CD4-positive, alpha-beta T cell treated with Interferon alpha-2 for 1 hour (primary cell): ENCODE results near the gene DLEC1.
"Not testable (repeated sequence)": the region's sequence is repeated elsewhere in the genome, so short reads cannot be mapped to it uniquely, and the experiment has no call there.

Source experiments
- DNase-seq, 2 donors: peaks; one replicate each; pipeline ENCODE4 v3.0.0-alpha.2; 2020 to 2022

Gene DLEC1

DNA sequence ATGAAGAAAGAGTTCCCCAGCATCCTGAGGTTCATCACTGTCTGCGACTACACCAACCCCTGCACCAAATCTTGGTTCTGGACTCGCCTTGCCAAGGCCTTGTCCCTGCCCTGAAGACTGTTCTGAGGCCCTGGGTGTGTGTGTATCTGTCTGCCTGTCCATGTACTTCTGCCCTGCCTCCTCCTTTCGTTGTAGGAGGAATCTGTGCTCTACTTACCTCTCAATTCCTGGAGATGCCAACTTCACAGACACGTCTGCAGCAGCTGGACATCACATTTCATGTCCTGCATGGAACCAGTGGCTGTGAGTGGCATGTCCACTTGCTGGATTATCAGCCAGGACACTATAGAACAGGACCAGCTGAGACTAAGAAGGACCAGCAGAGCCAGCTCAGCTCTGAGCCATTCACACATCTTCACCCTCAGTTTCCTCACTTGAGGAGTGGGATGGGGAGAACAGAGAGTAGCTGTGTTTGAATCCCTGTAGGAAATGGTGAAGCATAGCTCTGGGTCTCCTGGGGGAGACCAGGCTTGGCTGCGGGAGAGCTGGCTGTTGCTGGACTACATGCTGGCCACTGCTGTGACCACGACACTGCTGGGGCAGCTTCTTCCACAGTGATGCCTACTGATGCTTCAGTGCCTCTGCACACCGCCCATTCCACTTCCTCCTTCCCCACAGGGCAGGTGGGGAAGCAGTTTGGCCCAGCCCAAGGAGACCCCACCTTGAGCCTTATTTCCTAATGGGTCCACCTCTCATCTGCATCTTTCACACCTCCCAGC, 102.4 kb downstream of the DLEC1 start:
- no peak for DNase-seq

DNA sequence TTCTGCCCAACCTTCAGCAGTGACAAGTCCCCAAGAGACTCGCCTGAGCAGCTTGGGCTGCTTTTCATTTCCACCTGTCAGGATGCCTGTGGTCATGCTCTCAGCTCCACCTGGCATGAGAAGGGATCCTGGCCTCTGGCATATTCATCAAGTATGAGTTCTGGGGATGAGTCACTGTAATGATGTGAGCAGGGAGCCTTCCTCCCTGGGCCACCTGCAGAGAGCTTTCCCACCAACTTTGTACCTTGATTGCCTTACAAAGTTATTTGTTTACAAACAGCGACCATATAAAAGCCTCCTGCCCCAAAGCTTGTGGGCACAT, 102.9 kb downstream of the DLEC1 start:
- no peak for DNase-seq

DNA sequence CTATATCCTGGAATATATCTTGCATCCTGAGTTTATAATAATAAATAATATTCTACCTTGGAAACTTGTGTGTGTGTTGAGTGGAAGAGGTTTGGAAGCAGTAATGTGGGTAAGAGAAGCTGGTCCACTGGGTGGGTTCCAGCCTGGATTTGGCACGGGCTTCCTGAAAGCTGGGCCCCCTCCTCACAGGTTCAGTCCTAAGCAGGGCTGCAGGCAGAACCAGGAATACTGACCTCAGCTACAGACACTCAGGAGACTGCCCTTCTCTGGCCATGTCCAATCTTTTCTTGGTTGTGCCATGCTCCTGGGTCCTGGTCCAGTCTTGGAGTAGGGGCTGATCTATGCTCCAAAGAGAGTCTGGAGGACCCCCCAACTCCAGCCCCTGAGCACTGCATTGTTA, 104.0 kb downstream of the DLEC1 start:
- DNase-seq, result no peak

DNA sequence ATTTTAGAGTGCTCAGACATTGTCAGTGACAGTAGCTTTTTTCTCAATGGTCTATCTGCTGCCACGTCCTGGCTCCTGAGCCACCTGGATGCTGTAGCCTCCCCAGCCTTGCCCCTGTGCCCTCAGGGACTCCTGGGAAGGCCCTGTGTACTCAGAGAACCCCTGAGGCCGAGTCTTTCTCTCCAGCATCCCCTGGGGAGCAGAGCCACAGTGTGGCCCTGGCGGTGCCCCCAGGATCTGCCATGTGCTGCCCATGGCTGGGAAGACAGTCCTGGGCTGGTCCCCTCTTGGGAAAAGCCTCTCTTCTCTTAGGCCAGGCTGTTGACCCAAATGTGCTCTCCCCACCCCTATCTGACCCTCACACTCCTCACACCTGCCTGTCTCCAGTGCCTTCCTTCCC, 104.5 kb downstream of the DLEC1 start:
- no peak for DNase-seq

DNA sequence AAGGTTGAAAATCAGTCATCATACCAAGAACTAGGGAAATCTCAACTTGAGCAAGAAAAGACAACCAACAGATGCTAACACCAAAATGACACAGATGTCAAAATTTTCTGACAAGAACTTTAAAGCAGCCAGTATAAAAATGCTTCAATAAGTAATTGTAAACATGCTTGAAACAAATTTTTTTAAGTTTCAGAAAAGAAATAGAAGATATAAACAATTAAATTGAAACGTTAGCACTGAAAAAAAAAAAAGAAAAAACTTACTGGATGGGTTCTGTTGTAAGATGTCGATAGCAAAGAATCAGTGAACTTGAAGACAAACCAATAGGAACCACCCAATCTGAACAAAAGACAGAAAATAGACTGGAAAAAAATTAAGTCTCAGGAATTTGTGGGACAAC, 107.5 kb downstream of the DLEC1 start:
- no peak for DNase-seq

DNA sequence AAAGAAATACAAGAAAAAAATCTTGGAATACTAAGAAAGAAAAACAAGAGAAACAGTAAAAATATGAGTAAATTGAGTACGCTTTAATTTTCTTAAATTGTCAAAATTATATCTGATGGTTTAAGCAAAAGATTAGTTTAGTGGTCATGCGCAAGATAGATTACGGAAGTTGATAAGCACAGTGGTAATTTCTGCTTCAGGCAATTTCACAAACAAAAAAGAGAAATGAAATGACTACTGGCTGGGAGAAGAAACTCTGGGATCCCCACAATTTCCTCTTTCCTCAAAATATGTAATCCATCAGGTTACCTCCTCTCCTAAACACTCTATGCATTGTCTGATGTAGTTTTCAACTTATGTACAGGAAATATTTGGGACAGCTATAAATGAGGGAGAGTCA, 108.4 kb downstream of the DLEC1 start:
- DNase-seq, result no peak

DNA sequence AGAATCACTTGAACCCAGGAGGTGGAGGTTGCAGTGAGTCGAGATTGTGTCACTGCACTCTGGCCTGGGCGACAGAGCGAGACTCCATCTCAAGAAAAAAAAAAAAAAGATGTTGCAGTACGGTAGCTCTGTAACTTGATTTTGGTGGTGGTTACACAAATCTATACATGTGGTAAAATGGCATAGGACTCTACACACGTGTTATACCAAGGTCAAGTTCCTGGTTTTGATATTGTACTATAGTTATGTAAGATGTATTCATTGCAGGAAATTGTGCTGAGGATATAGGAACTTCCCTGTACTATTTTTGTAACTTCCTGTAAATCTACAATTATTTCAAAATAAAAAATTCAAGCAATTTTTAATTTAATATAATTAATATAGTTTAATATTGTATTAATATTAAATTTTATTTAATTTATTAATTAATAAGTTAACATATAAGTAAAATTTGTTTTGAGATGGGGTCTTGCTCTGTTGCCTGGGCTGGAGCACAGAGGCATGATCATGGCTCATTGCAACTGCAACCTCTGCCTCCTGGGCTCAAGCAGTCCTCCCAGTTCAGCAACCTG, 109.4 kb downstream of the DLEC1 start:
- no peak for DNase-seq

DNA sequence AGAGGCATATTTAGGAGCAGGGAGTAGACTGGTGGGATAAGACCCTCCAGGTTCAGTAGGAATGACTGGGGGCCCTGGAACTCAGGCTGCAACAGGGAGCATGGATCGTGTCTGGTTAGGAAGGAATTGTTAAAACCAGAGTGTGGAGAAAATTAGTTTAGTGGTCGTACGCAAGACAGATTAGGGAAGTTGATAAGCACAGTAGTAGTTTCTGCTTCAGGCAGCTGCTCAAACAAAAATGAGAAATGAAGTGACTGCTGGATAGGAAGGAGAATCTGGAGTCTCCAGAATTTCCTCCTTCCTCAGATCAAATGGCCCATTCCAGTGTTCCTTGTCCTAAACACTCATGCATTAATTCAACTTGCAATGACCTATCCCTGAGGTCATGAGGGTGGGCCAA, 110.7 kb downstream of the DLEC1 start:
- no peak for DNase-seq

DNA sequence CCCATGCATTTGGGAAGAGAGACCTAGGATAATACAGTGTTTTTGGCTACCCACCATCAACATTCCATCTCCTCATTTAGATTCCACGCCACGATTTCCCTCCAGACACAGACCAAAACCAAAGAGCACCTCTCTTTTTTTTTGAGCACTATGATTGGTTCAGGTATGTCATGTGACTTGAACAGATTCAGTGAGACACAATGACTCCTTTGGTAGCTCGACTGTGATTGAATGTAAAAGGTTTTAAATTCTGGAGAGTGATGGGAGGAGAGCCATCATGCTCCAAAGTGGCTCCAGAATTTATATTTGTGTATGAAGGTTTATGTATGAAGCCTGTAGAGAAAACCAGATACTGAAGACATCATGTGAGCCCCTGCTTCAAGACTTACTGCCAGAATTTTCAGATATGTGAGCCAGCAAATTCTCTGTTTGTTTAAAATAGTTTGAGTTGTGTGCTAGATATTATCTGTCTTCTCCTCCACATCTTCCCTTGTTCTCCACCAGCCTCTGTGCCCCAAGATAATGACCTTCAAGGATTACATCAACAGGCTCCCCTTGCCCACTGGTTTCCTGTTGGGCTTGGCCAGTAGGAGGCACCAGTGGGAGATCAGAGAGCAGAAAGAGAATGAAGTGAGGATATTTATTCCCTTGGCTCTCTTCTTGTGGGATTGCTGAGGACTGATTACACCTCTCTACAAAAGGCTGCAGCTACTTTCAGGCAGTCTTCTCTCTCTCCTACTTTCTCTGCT, 111.9 kb downstream of the DLEC1 start:
- no peak for DNase-seq

DNA sequence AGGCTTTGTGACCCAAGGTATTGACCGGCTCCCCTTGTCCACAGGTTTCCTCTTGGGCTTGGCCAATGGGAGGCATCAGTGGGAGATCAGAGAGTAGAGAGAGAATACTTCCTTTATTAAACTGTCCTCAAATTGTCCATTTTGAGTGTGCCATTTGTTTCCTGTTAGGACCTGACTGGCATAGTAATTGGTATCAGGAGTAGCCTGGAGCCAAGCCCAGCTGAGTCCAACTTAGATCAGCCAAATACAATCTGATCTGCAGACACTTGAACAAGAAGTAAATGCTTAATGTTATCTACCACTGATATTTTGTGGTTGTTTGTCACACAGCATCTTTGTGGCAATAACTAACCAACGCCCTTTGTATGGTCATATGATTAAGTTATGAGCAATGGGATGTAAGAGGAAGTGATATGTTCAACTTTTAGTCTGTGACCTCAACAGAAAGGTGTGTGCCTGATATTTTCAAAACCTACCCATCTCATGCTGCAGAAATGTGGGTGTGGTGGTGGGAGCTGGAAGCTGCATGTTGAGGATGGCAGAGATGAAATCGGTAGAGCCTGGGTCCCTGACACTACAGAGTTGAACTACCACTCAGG, 112.8 kb downstream of the DLEC1 start:
- peak in 1 of 2 donors; percentile 55 for DNase-seq

DNA sequence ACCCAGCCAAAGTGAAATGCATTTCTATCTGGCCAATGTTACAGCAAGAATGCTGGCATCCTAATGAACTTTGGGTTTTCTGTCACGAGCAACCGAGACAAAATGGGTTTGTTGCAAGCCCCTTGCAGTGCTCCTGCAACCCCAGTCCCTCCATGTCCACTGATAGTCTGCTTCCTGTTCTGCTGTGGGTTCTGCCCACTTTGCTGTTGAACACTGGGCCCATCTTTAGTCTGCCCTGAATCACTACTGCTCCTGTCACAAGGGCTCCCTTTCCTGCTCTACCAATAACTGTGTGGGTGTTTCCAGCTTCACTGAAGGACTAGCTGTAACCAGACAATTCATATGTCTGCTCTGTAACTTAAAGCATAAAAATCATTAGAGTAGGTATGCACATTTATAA, 113.6 kb downstream of the DLEC1 start:
- no peak for DNase-seq

DNA sequence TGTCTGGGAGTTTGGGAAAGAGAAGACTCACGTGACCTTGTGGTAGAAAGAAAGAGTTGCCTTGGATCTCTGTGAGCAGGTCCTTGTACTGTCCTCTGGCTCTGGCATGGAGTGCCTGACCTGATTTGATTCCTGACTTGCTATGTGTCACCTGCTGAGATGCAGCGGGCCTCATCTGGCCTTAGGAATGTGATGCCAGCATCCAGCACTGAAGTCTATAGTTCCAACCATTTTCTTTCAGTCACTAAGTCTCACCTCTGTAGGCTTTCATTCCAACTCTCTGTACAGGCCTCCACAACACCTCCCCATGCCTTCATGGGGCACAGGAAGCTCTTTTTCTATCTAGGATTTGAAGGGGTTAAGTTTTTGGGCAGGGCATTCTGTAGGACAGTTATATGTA, 114.2 kb downstream of the DLEC1 start:
- no peak for DNase-seq

DNA sequence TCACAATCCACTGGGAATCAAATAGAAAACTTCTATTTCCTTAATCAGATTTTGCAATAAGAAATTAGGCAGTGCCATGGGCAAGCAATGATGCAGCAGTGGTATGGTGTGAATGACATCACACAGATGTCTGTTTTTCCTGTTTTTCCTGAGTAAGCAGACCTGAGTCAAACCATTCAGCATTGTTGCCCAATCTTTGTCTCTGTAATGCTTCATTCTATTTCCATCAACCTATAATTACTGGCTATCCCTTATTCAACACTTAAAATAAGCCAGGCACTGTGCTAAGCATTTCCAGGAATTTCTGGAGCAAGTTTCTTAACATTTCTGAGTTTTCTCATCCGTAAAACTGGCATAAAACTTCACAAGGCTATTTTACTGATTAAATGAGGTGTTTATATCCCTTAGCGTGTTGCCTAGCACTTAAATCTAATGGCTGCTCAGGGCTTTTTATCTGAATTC, 115.1 kb downstream of the DLEC1 start:
- peak in 1 of 2 donors; percentile 45 for DNase-seq

DNA sequence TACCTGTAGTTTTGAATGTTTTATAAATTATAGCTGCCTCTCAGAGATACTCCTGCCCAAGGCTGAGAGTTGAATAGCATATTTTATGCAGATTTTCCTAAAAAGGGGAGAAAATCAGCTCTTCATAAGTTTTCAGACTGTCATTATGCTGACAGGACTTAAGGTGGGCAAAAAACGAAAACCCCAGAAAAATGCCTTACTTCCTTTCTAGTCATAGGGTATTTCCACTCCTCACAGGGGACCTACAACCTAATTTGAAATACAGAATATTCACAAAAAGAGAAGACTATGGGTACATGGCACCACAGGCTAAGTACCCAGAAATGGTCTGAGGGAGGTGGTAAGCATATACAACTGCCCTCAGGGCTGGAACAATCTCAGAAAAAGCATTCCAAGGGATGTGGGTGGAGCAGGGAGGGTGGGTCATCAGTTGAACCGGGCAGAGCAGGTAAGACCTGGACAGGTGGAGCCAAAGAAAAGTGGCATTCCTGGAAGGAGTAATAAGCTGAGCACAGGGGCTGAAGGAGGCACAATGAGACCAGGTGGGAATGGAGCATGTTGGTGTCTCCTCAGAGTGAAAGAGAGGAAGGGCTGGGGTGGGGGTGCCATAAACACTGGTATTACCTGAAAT, 115.7 kb downstream of the DLEC1 start:
- DNase-seq, result no peak

DNA sequence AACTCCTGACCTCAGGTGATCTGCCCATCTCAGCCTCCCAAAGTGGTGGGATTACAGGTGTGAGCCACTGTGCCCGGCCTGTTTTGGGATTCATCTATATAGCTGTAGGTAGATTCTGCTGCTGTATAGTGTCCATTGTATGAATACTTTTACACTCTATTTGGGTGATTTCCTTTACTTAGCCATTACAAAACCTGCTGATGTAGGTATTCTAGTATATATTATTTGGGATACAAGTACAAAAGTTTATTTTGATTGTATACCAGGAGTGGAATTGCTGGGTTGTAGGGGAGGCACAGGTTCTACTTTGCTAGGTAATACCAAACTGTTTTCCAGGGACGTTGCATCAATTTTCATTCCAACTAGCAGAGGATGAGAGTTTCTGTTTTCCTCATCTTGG, 116.8 kb downstream of the DLEC1 start:
- no peak for DNase-seq

DNA sequence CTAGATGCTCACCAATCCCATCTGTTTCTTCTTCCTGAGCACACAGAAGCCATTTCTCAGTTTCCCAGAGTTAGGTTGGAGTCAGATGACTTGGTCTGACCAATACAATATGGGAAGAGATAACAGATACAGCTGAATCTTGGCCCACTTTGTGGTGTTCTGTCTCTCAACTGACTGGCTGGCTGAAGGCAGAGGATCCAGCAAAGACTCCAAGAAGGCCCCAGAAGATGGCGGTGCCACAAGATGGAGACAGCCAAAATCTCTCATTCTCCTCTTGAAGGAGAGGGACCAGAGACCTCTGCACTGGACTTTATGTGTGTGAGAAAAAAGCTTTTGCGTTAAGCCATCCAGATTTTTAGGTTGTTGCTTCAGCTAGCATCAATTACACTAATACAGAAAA, 118.1 kb downstream of the DLEC1 start:
- no peak for DNase-seq

DNA sequence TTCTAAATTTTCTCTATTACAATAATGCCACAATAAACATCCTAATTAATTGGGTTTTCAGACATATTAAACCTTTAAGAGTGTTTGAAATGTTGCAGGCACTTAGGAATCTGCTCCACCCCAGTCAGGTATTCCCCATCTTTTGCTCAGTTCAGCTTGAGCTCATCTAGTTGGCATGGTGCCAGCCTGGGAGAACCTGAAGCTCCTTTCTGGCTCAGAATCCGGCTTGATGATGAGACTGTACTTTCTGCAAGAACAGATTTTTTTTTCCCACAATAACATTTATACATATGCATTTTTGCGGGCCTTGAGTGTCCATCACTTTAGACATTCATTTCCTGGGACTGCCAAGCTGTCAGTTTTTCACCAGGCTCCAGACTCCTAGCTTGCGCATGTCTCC, 118.6 kb downstream of the DLEC1 start:
- no peak for DNase-seq

DNA sequence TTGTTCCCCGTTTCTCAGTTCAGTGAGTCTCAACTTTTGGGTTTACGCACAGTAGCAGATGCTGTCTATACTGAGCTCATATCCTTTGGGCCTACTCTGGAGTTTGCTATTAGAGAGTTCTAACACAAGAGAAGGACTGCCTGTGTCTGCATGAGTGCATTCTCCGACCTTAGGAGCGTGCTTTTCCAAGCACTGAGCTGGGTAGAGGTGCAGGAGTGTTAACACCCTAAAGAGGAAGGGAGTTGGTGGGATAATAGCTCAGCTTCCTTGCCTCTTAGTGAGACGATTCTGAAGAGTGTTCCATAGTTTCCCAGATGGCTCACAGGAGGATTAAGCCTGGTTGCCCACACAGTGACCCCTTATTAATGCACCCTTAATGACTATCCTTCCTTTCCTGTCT, 119.5 kb downstream of the DLEC1 start:
- no peak for DNase-seq

DNA sequence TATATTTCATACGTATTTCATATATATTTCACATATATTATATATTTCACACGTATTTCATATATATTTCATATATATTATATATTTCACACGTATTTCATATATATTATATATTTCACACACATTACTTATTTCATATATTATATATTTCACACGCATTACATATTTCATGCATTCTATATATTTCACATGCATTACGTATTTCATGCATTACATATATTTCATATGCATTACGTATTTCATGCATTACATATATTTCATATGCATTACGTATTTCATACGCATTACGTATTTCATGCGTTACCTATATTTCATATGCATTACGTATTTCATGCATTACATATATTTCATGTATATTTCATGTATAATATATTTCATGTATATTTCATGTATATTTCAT, 121.7 kb downstream of the DLEC1 start:
- DNase-seq, result not testable (repeated sequence)

DNA sequence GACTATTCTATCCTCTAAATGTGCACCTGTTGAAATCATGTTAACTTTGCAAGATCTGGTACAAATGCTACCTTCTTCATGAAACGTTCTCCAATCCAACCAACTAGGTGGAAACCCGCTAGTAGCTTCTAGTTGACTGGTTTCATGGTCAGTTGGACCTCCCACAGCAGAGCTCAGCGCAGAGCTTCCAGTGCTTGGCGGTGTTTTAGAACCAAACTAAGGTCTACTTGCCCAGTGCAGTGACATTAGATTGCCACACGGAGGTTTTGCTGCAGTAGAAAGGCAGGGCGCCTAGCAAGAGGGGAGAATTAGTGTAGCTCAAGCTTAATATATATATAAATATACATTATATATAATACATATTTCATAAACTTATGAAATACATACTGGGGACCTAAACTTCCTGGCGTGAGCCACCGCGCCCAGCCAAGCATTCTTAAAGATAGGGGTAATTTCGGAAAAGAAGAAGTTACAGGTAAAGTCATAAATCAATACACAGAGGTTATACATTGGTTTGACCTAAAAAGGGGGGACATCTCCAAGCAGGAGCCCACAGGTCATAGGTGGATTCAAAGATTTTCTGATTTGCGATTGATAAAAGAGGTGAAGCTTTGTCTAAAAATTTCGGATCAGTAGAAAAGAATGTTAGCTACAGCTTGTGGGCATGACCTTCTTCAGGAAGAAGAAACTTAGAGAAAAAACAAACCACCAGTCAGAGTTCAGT, 124.3 kb downstream of the DLEC1 start:
- peak in 1 of 2 donors; percentile 44 for DNase-seq

DNA sequence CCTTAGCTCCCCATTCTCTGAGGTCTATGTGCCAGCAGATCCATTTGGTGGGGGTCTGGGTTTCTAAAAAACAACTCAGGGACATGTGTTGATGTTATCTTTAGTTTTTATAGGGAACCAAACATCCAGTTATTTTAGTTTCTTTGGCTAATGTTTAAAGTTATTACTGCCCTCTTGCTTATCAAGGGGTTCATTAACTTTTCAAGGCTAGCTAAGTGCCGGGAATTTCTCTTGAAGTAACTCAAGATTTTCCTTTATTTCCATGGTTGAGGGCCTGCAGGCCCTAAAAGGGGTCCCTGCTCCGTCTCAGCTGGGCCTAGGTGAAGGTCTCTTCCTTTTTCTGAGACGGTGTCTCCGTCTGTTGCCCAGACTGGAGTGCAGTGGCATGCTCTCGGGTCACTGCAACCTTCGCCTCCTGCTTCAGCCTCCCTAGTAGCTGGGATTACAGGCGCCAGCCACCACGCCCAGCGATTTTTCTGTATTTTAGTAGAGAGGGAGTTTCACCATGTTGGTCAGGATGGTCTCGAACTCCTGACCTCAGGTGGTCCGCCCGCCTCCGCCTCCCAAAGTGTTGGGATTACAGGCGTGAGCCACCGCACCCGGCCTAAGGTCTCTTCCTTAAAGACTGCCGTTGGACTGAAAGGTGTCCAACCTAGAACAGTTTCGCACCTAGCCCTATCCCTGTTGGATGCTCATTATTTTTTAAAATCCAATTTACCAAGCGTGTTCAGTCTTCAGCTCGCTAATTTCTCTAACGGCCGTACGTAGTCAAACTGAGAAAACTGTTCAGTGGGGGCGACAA, 125.0 kb downstream of the DLEC1 start:
- no peak for DNase-seq

DNA sequence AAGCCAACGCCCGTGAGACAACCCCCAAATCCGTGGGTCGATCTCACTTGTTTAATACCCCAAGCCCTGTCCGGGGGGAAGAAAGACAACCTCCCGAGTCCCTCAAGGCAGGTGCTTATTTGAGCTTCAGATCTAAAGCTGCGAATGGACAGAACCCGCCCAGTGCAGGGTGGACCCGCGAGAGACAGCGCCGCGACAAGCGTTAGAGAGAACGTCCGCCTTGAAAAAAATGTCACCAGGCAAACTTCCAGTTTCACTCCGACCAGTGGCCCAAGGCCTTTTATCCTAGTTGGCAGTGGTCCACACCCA, 125.6 kb downstream of the DLEC1 start:
- no peak for DNase-seq
